Measurements from ENCODE around the gene TMEM117.

Gene TMEM117

DNA sequence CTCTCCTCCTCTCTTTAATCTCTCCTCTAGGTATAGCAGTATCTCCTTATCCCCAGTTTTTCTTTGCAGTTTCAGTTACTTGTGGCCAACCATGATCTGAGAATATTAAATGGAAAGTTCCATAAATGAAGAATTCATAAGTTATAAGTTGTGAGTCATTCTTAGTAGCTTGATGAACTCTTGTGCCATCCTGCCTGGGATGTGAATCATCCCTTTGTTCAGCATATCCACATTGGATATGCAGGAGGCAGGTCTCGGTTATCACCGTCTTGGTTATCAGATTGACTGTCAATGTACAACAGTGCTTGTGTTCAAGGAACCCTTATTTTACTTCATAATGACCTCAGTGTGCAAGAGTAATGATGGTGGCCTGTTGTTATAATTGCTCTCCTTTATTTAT is 134.0 kb downstream of the TMEM117 start:
- DNase-seq (ENCODE audit: low read depth), result no peak
- H3K4me3 ChIP-seq (ENCODE audit: low read length), result no peak overlapping the region
- TF ChIP-seq CTCF (conservative IDR thresholded peaks at IDR 0.05; ENCODE audit: low read depth, low read length), result no peak

- no peak for DNase-seq (ENCODE audit: low read depth)
- H3K4me3 ChIP-seq (ENCODE audit: low read length), result no peak overlapping the region
- TF ChIP-seq CTCF (conservative IDR thresholded peaks at IDR 0.05; ENCODE audit: low read depth, low read length), result no peak
Observed at GRCh38 chr12:43973385-43973784, 137.5 kb downstream of the TMEM117 start.

DNA sequence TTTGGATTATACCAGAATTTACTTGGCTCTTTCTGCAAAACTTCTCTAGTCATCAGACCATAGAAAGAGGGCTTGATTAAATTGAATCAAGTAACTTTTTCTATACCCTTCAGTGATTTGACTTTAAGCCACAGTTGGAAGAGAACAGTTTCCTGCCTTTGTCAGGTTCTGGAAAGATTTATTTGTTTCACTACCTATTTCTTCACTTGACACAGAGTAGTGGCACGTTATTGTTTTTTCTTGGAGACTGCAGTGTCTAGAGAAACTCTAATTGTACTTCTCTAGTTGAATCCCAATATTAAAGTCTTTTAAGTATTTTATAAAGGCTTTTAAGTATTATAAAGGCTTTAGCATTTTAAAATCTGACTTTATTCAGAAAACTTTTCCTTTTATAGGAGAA is 138.1 kb downstream of the TMEM117 start:
- no peak for TF ChIP-seq CTCF (conservative IDR thresholded peaks at IDR 0.05; ENCODE audit: low read depth, low read length)

GRCh38 chr12:43976027-43976426 is 140.1 kb downstream of the TMEM117 start:
- TF ChIP-seq CTCF (conservative IDR thresholded peaks at IDR 0.05; ENCODE audit: low read depth, low read length), result no peak
- no peak overlapping the region for H3K4me3 ChIP-seq (ENCODE audit: low read length)
- no peak for DNase-seq (ENCODE audit: low read depth)

More for the DNA sequence above, 138.1 kb downstream of the TMEM117 start:
- H3K4me3 ChIP-seq (ENCODE audit: low read length), result no peak overlapping the region
- no peak for DNase-seq (ENCODE audit: low read depth)

DNA sequence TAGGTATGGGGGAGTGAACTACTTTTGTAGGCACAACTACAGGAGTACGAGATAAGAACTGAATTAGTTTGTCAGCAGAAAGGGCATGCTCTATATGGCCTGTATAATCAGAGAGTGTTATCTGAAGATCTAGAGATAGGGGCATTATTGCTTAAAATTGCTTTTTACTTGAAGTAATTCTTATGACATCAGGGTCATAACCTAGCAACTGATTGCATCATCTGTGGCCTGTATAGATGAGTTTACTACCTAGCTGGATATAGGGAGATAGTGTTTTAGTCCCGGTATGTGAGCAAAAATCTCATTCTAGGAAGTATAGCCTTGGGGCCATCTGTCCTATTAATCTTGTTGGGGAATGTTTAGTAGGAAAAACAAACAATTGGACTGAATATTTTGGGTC is 142.7 kb downstream of the TMEM117 start:
- no peak for TF ChIP-seq CTCF (conservative IDR thresholded peaks at IDR 0.05; ENCODE audit: low read depth, low read length)
- no peak overlapping the region for H3K4me3 ChIP-seq (ENCODE audit: low read length)
- no peak for DNase-seq (ENCODE audit: low read depth)

GRCh38 chr12:43979450-43979849 is 143.6 kb downstream of the TMEM117 start:
- no peak for DNase-seq (ENCODE audit: low read depth)
- no peak overlapping the region for H3K4me3 ChIP-seq (ENCODE audit: low read length)
- no peak for TF ChIP-seq CTCF (conservative IDR thresholded peaks at IDR 0.05; ENCODE audit: low read depth, low read length)

GRCh38 chr12:43980627-43981191 is 144.8 kb downstream of the TMEM117 start:
- no peak for TF ChIP-seq CTCF (conservative IDR thresholded peaks at IDR 0.05; ENCODE audit: low read depth, low read length)
- no peak for DNase-seq (ENCODE audit: low read depth)
- H3K4me3 ChIP-seq (ENCODE audit: low read length), result no peak overlapping the region
